HepG2 (cell line): ENCODE measurements around the gene HOXB6. TPM values are rescaled to one million over a fixed set of nuclear protein-coding genes. Genes with fewer than 3 reads are reported as not detected.

Source experiments
- ATM ChIP-seq: fragments of 450-650 bp; IDR thresholded peaks from 2 replicates; pipeline ENCODE4 v1.7.1; 2017; ENCODE audit warnings: mild to moderate bottlenecking, borderline replicate concordance
- CBFB ChIP-seq: sonication (generic); formaldehyde crosslinking; IDR thresholded peaks from 2 replicates; pipeline ENCODE4 v1.4.0; 2020; ENCODE audit warnings: missing genetic modification reagents
- FOXK1 ChIP-seq: sonication (generic); formaldehyde crosslinking; IDR thresholded peaks from 2 replicates; pipeline ENCODE4 v1.4.0; 2020; ENCODE audit warnings: low read depth, missing genetic modification reagents, borderline replicate concordance
- GZF1 ChIP-seq: sonication (generic); formaldehyde crosslinking; IDR thresholded peaks from 2 replicates; pipeline ENCODE4 v1.5.1; 2020; ENCODE audit warnings: mild to moderate bottlenecking, missing genetic modification reagents
- KMT2B ChIP-seq: IDR thresholded peaks from 2 replicates; pipeline ENCODE4 v1.6.1; 2016; ENCODE audit warnings: missing genetic modification reagents, missing compliant biosample characterization
- NFKB2 ChIP-seq: sonication (generic); formaldehyde crosslinking; IDR thresholded peaks from 2 replicates; pipeline ENCODE4 v1.4.0; 2020; ENCODE audit warnings: missing genetic modification reagents, borderline replicate concordance
- PHF8 ChIP-seq: sonication (generic); formaldehyde crosslinking; IDR thresholded peaks from 2 replicates; pipeline ENCODE4 v1.5.0; 2020; ENCODE audit warnings: missing genetic modification reagents
- THAP11 ChIP-seq: IDR thresholded peaks from 2 replicates; pipeline ENCODE4 v1.6.1; 2016; ENCODE audit warnings: missing biosample characterization, missing genetic modification reagents
- U2AF1 ChIP-seq: fragments of 200-400 bp; formaldehyde crosslinking; optimal IDR thresholded peaks from 2 replicates; pipeline ENCODE3; 2017; ENCODE audit warnings: mild to moderate bottlenecking, low read depth, low read length
- U2AF2 ChIP-seq: fragments of 200-400 bp; formaldehyde crosslinking; IDR thresholded peaks from 2 replicates; pipeline ENCODE4 v1.6.1; 2017; ENCODE audit warnings: low read depth, mild to moderate bottlenecking, low read length
- ZNF180 ChIP-seq: sonication (generic); formaldehyde crosslinking; IDR thresholded peaks from 2 replicates; pipeline ENCODE4 v1.4.0; 2020; ENCODE audit warnings: low read depth, missing genetic modification reagents, borderline replicate concordance
- ZNF281 ChIP-seq: sonication (generic); formaldehyde crosslinking; IDR thresholded peaks from 2 replicates; pipeline ENCODE4 v1.4.0; 2020; ENCODE audit warnings: missing genetic modification reagents, borderline replicate concordance
- ZNF816 ChIP-seq: sonication (generic); formaldehyde crosslinking; IDR thresholded peaks from 2 replicates; pipeline ENCODE4 v1.8.0; 2022; ENCODE audit warnings: missing genetic modification reagents, mild to moderate bottlenecking, borderline replicate concordance
- polyA plus RNA-seq, 8 experiments: library from polyadenylated mRNA; depleted of rRNA in 3 of 8; stranded (reverse) in 7 of 8; unstranded in 1 of 8; fragments of >200 nt; fragmentation: Illumina TruSeq in 4 of 8; extraction: Trizol in 4 of 8; gene quantifications; 2 replicates each; pipeline versions ENCODE4 v1.2.1 to v1.2.3, GENCODE V29; 2011 to 2016; ENCODE audit warnings: low read depth in 4 of 8, missing spikeins in 1 of 8, mixed read lengths in 1 of 8; ENCODE audit not compliant: insufficient read depth in 1 of 8
- total RNA-seq, 5 experiments: library from RNA; depleted of rRNA; stranded (reverse); fragments of >200 nt; fragmentation: Illumina TruSeq; extraction: Trizol; gene quantifications; 2 replicates each; pipeline ENCODE4 v1.2.3, GENCODE V29; 2016; ENCODE audit warnings: low read depth in 1 of 5
- TF ChIP-seq, protein P1 (sequence below): sonication (generic); formaldehyde crosslinking; IDR thresholded peaks from 2 replicates; pipeline ENCODE4 v1.4.0; 2020; ENCODE audit warnings: missing genetic modification reagents, mild to moderate bottlenecking, borderline replicate concordance
- TF ChIP-seq, protein P2 (sequence below): sonication (generic); formaldehyde crosslinking; IDR thresholded peaks from 2 replicates; pipeline ENCODE4 v1.5.0; 2020; ENCODE audit warnings: mild to moderate bottlenecking, missing genetic modification reagents
- TF ChIP-seq, protein P3 (sequence below): sonication (generic); formaldehyde crosslinking; IDR thresholded peaks from 2 replicates; pipeline ENCODE4 v1.4.0; 2020; ENCODE audit warnings: missing genetic modification reagents
- TF ChIP-seq, protein P4 (sequence below): sonication (generic); formaldehyde crosslinking; IDR thresholded peaks from 2 replicates; pipeline ENCODE4 v1.4.0; 2020; ENCODE audit warnings: mild to moderate bottlenecking, missing genetic modification reagents

HOXB6 gene
- total and polyA plus RNA-seq, 2 of the 13 experiments (the other 11 are each of a cell fraction or from before 2014, with no cell fraction given): not detected

DNA sequence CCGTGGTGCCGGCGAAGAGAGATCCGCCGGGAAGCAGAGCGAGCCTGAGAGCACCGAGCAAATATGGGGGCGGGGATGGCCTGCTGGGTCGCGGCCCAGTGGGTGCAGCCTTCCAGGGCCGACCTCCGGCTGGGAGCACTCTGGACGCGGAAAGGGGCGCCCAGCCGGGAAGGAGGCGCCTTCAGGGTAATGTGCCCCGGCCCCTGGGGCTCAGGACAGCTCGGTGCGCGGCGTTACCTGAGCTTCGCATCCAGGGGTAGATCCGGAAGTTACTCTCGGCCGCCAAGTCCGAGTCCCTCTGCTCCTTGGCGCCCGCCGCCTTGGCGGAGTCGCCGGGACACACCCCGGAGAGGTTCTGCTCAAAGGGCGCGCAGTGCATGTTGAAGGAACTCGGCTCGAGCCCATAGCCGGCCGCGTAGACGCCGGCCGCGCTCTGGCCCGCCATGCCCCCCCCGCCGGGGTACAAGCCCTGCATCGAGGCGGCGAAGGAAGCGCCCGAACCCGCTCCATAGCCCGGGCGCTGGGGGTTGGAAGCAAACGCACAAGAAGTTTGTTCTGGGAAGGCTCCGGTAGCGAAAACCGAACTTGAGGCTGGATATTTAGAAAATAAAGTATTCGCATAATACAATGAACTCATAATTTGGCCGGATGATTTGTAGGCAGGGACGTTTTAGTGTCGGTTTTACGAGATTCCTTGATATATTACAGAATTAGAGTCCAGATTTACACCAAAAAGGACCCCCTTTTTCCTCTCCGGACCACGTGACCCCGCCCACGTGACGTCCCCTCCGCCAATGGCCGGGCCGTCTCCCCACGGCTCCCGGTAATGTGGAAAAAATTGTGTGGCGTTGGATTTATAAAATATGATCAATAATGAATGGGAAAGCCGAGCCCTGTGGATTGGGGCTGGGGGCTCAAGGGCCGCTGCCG is 5.8 kb upstream of the HOXB6 start, which contains the start of gene HOXB7 (continued):
- TF ChIP-seq, protein P1, sequence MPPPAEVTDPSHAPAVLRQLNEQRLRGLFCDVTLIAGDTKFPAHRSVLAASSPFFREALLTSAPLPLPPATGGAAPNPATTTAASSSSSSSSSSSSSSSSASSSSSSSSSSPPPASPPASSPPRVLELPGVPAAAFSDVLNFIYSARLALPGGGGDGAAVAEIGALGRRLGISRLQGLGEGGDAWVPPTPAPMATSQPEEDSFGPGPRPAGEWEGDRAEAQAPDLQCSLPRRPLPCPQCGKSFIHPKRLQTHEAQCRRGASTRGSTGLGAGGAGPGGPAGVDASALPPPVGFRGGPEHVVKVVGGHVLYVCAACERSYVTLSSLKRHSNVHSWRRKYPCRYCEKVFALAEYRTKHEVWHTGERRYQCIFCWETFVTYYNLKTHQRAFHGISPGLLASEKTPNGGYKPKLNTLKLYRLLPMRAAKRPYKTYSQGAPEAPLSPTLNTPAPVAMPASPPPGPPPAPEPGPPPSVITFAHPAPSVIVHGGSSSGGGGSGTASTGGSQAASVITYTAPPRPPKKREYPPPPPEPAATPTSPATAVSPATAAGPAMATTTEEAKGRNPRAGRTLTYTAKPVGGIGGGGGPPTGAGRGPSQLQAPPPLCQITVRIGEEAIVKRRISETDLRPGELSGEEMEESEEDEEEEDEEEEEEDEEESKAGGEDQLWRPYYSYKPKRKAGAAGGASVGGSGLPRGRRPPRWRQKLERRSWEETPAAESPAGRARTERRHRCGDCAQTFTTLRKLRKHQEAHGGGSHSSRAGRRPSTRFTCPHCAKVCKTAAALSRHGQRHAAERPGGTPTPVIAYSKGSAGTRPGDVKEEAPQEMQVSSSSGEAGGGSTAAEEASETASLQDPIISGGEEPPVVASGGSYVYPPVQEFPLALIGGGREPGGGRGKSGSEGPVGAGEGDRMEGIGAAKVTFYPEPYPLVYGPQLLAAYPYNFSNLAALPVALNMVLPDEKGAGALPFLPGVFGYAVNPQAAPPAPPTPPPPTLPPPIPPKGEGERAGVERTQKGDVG (CRISPR knock-in tag): no peak
- TF ChIP-seq, protein P2, sequence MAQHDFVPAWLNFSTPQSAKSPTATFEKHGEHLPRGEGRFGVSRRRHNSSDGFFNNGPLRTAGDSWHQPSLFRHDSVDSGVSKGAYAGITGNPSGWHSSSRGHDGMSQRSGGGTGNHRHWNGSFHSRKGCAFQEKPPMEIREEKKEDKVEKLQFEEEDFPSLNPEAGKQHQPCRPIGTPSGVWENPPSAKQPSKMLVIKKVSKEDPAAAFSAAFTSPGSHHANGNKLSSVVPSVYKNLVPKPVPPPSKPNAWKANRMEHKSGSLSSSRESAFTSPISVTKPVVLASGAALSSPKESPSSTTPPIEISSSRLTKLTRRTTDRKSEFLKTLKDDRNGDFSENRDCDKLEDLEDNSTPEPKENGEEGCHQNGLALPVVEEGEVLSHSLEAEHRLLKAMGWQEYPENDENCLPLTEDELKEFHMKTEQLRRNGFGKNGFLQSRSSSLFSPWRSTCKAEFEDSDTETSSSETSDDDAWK: no peak
- TF ChIP-seq ZNF281 (no peak), U2AF1 (no peak), FOXK1 (CRISPR knock-in tag) (no peak), ATM (no peak), THAP11 (no peak), GZF1 (0 out of 2 replicates have a peak, but pooled peaks have one; percentile 34), U2AF2 (no peak), ZNF180 (CRISPR knock-in tag) (no peak), ZNF816 (no peak), CBFB (no peak), KMT2B (CRISPR knock-in tag) (no peak), PHF8 (0 out of 2 replicates have a peak, but pooled peaks have one; percentile 8), NFKB2 (CRISPR knock-in tag) (no peak)
- TF ChIP-seq, protein P3, sequence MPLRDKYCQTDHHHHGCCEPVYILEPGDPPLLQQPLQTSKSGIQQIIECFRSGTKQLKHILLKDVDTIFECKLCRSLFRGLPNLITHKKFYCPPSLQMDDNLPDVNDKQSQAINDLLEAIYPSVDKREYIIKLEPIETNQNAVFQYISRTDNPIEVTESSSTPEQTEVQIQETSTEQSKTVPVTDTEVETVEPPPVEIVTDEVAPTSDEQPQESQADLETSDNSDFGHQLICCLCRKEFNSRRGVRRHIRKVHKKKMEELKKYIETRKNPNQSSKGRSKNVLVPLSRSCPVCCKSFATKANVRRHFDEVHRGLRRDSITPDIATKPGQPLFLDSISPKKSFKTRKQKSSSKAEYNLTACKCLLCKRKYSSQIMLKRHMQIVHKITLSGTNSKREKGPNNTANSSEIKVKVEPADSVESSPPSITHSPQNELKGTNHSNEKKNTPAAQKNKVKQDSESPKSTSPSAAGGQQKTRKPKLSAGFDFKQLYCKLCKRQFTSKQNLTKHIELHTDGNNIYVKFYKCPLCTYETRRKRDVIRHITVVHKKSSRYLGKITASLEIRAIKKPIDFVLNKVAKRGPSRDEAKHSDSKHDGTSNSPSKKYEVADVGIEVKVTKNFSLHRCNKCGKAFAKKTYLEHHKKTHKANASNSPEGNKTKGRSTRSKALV (CRISPR knock-in tag): peak; percentile 76
- TF ChIP-seq, protein P4, sequence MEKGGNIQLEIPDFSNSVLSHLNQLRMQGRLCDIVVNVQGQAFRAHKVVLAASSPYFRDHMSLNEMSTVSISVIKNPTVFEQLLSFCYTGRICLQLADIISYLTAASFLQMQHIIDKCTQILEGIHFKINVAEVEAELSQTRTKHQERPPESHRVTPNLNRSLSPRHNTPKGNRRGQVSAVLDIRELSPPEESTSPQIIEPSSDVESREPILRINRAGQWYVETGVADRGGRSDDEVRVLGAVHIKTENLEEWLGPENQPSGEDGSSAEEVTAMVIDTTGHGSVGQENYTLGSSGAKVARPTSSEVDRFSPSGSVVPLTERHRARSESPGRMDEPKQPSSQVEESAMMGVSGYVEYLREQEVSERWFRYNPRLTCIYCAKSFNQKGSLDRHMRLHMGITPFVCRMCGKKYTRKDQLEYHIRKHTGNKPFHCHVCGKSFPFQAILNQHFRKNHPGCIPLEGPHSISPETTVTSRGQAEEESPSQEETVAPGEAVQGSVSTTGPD (CRISPR knock-in tag): peak; percentile 75; the same call in 1 of the 2 replicates
